Amygdala (tissue), 56 donors: Measurements from ENCODE around the gene IFITM2.
"Not testable (repeated sequence)": the region's sequence is repeated elsewhere in the genome, so short reads cannot be mapped to it uniquely, and the experiment has no call there.

Experiments used
- DNase-seq, 56 donors: peaks; one replicate each; lab custom pipeline; 2025; lab: John Stamatoyannopoulos, UW

The IFITM2 gene

DNA sequence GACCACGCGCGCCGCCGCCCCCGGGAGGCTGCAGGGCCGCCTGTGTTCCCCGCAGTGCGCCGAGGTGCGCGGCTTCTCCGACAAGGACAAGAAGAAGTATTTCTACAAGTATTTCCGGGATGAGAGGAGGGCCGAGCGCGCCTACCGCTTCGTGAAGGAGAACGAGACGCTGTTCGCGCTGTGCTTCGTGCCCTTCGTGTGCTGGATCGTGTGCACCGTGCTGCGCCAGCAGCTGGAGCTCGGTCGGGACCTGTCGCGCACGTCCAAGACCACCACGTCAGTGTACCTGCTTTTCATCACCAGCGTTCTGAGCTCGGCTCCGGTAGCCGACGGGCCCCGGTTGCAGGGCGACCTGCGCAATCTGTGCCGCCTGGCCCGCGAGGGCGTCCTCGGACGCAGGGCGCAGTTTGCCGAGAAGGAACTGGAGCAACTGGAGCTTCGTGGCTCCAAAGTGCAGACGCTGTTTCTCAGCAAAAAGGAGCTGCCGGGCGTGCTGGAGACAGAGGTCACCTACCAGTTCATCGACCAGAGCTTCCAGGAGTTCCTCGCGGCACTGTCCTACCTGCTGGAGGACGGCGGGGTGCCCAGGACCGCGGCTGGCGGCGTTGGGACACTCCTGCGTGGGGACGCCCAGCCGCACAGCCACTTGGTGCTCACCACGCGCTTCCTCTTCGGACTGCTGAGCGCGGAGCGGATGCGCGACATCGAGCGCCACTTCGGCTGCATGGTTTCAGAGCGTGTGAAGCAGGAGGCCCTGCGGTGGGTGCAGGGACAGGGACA, 26.7 kb upstream of the IFITM2 start:
- DNase-seq, result no peak

GRCh38 chr11:281486-282161, 26.0 kb upstream of the IFITM2 start:
- no peak for DNase-seq

DNA sequence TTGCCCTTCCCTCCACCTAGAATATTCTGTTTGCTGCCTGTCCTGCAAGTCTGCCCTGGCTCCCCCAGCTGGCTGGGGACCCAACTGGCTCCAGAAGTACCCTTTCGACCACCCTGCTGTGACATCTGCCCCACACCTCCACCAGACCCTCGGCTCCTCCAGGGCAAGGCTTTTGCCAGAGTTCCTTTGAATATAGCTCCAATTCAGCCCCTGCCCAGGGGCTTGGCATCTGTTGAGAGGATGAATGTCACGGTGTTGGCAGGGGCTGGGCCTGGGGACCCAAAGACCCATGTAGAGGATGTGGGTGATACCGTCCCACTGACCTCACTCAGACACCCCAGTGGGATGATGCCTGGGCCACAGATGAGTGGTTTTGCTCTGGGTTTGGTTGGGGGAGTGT, 25.4 kb upstream of the IFITM2 start:
- DNase-seq, result no peak

DNA sequence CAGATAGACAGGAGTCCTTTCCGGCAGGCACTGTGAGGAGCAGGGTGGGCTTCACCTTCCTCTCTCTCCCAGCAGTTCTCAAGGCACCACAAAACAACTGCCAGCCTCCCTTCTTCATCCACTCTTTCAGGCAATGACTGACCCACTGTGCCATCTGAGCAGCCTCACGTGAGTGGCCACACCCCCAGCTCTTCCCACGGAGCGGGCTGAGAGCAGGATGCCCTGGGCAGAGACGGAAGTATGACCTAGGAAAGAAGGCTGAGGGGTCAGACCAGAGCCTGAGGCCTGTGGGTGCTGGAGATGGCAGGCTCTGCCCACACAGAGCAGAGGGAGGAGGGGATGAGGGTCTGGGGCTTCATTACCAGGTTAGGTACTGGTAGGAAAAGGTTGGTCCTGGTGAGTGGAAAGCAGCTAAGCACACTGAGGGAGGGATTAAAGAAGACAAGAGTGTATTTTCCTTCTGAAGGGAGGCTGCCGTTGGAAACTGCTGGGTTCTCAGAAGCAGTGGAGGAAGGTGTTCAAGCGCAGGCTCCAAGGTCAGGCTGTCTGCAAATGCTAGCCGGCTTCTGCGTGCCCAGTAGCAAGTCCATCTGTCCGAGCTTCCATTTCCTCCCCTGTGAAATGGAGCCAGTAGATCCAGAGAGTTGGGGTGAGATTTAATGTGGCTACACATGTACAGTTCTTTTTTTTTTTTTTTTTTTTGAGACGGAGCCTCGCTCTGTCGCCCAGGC, 24.8 kb upstream of the IFITM2 start:
- DNase-seq, result no peak

DNA sequence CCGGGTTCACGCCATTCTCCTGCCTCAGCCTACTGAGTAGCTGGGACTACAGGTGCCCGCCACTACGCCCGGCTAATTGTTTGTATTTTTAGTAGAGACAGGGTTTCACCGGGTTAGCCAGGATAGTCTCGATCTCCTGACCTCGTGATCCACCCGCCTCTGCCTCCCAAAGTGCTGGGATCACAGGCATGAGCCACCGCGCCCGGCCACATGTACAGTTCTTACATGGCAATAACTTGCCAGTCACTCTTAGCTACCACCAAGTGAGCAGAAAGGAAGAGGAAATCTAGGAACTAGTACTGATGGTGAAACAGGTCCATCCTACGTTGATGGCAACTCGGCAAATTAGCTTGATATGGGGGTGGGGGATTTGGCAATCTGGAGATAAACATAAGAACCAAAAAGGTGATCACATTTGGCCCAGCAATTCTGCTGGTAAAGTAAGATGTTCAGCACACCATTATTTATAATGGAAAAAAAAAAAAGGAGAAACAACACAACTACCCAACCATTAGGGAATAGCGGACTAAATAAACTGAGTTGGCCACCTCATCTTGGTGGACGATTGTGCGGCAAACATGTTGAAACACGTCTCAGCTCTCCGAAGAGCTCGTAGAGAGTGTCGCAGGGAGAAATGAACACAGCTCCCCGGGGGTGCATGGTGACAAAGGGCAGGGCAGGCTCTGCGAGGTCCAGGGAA, 24.1 kb upstream of the IFITM2 start:
- no peak for DNase-seq

GRCh38 chr11:284105-285020, 23.3 kb upstream of the IFITM2 start:
- DNase-seq, result no peak

GRCh38 chr11:285021-285893, 22.4 kb upstream of the IFITM2 start:
- no peak for DNase-seq

GRCh38 chr11:285894-286220, 21.8 kb upstream of the IFITM2 start:
- no peak for DNase-seq

GRCh38 chr11:286977-287820, 20.4 kb upstream of the IFITM2 start:
- DNase-seq, result not testable (repeated sequence)

- no peak for DNase-seq
Measured at GRCh38 chr11:287821-288477, 19.7 kb upstream of the IFITM2 start.

- peak in 3 of 56 donors; percentile 34 to 50 (median 38) for DNase-seq
Measured at GRCh38 chr11:288478-289397, 18.9 kb upstream of the IFITM2 start, which contains the start of gene PGGHG. Gene PGGHG, plus strand, starts transcription at chr11:289126. Its CDS starts 691 bp downstream, at chr11:289817.

GRCh38 chr11:289398-289711, 18.3 kb upstream of the IFITM2 start:
- DNase-seq, result no peak

GRCh38 chr11:289712-290620, 17.6 kb upstream of the IFITM2 start:
- DNase-seq, result no peak

GRCh38 chr11:290621-291231, 16.9 kb upstream of the IFITM2 start:
- DNase-seq, result no peak
